GM12891 (cell line): ENCODE measurements around the gene RAB24.

Source experiments
- POLR2A ChIP-seq: IDR thresholded peaks from 2 replicates; pipeline ENCODE4 v1.6.1; 2011; ENCODE audit warnings: low read depth, low read length, control low read depth
- POLR2AphosphoS5 ChIP-seq: IDR thresholded peaks from 2 replicates; pipeline ENCODE4 v1.6.1; 2011; ENCODE audit warnings: low read depth, low read length, control low read depth
- SPI1 ChIP-seq: IDR thresholded peaks from 2 replicates; pipeline ENCODE4 v1.6.1; 2011; ENCODE audit warnings: low read depth, low read length, control low read depth
- TAF1 ChIP-seq: IDR thresholded peaks from 2 replicates; pipeline ENCODE4 v1.6.1; 2011; ENCODE audit warnings: low read depth, low read length, control low read depth

DNA sequence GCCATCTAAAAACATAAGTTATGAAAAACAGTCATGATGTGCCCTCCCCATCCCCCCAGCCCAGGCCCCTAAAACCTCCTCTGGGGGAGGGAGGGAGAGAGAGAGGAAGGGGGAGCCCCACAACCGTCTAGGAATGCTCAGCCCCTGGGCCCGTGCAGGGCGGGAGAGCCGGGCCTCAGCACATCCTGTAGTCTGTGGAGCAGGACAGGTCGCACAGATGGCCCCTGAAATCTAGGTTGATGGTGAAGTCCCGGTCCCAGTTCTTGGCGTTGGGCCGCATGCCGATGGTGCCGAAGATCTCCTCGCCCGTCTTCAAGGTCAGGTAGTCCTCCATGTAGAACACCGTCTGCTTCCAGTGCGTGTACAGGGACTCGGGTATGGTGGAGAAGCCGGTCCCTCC, 38.1 kb downstream of the RAB24 start:
- TF ChIP-seq POLR2AphosphoS5 (no peak), POLR2A (no peak), TAF1 (no peak), SPI1 (no peak)
